Measurements from ENCODE around the gene MBLAC2. TPM values are rescaled to one million over a fixed set of nuclear protein-coding genes. Genes with fewer than 3 reads are reported as not detected.

Gene MBLAC2
- total RNA-seq, result 8.2 and 8.5 TPM in 2 replicates
- polyA plus RNA-seq, result 9.1 and 9.8 TPM in 2 replicates

GRCh38 chr5:90474235-90475107 lies at the start of gene MBLAC2, which contains the start of gene POLR3G:
MBLAC2 (minus strand) TSS chr5:90474771; CDS start chr5:90474292, 479 bp downstream.
POLR3G (plus strand) TSS chr5:90474864; CDS start chr5:90485568, 10,704 bp downstream.
- Histone ChIP-seq H3K4me1 (ENCODE audit: low read depth) (peaks cover 18% of the 10 kb centered on the region), H3K36me3 (no peaks in the 10 kb centered on the region), H3K27me3 (no peaks in the 10 kb centered on the region), H3K27ac (peak within 1 kb of the TSS; percentile 55), H3K9me3 (ENCODE audit: low read depth) (no peaks in the 10 kb centered on the region), H3K4me3 (peak within 1 kb of the TSS; percentile 57)
- DNase-seq (ENCODE audit: low read depth in 1 of 2, low spot score in 1 of 2), result peak; percentile 94 to 96
- peak; percentile 49 for TF ChIP-seq CTCF (IDR thresholded peaks at IDR 0.05; ENCODE audit: low read depth, low read length)

- peaks cover 39% of the 10 kb centered on the region for H3K36me3 ChIP-seq
- no peaks in the 10 kb centered on the region for H3K9me3 ChIP-seq (ENCODE audit: low read depth)
- no peak for TF ChIP-seq CTCF (IDR thresholded peaks at IDR 0.05; ENCODE audit: low read depth, low read length)
- no peaks in the 10 kb centered on the region for H3K27me3 ChIP-seq
- H3K4me3 ChIP-seq, result no peak overlapping the region
- H3K4me1 ChIP-seq (ENCODE audit: low read depth), result peaks cover 2% of the 10 kb centered on the region
- DNase-seq (ENCODE audit: low read depth in 1 of 2, low spot score in 1 of 2), result no peak
- peak overlapping the region; percentile 18 for H3K27ac ChIP-seq
These were observed 44.5 kb upstream of the MBLAC2 start for GRCh38 chr5:90519081-90519480.

- H3K27ac ChIP-seq, result no peak overlapping the region
- H3K27me3 ChIP-seq, result no peaks in the 10 kb centered on the region
- DNase-seq (ENCODE audit: low read depth in 1 of 2, low spot score in 1 of 2), result no peak
- peaks cover 35% of the 10 kb centered on the region for H3K36me3 ChIP-seq
- H3K4me3 ChIP-seq, result no peak overlapping the region
- no peak for TF ChIP-seq CTCF (IDR thresholded peaks at IDR 0.05; ENCODE audit: low read depth, low read length)
- H3K4me1 ChIP-seq (ENCODE audit: low read depth), result peaks cover 6% of the 10 kb centered on the region
- no peaks in the 10 kb centered on the region for H3K9me3 ChIP-seq (ENCODE audit: low read depth)
These were observed 44.1 kb upstream of the MBLAC2 start for GRCh38 chr5:90518661-90519060.

GRCh38 chr5:90514520-90514919 lies 39.9 kb upstream of the MBLAC2 start:
- H3K4me1 ChIP-seq (ENCODE audit: low read depth), result peaks cover 8% of the 10 kb centered on the region
- H3K9me3 ChIP-seq (ENCODE audit: low read depth), result no peaks in the 10 kb centered on the region
- no peak for DNase-seq (ENCODE audit: low read depth in 1 of 2, low spot score in 1 of 2)
- no peak overlapping the region for H3K4me3 ChIP-seq
- H3K27ac ChIP-seq, result no peak overlapping the region
- H3K27me3 ChIP-seq, result no peaks in the 10 kb centered on the region
- peaks cover 12% of the 10 kb centered on the region for H3K36me3 ChIP-seq
- no peak for TF ChIP-seq CTCF (IDR thresholded peaks at IDR 0.05; ENCODE audit: low read depth, low read length)

- Histone ChIP-seq H3K36me3 (no peaks in the 10 kb centered on the region), H3K27ac (no peak overlapping the region), H3K4me3 (no peak overlapping the region), H3K4me1 (ENCODE audit: low read depth) (peaks cover 8% of the 10 kb centered on the region), H3K27me3 (no peaks in the 10 kb centered on the region), H3K9me3 (ENCODE audit: low read depth) (no peaks in the 10 kb centered on the region)
- DNase-seq (ENCODE audit: low read depth in 1 of 2, low spot score in 1 of 2), result no peak
- TF ChIP-seq CTCF (IDR thresholded peaks at IDR 0.05; ENCODE audit: low read depth, low read length), result no peak
These were observed 35.9 kb upstream of the MBLAC2 start for GRCh38 chr5:90510438-90510837.
